Cardiac muscle cell (in vitro differentiated cells and primary cell): ENCODE measurements around the gene ST7. TPM values are rescaled to one million over a fixed set of nuclear protein-coding genes. Genes with fewer than 3 reads are reported as not detected.
A peak's percentile ranks its signal among the peaks of the same experiment; 100 is the strongest.

ENCODE experiments used
- DNase-seq, 2 donors: peaks; one replicate each; pipeline versions ENCODE4 v3.0.0 to v3.0.0-alpha.2; 2010 to 2017; ENCODE audit warnings: low read depth in 1 of 2, low spot score in 1 of 2
- H3K27ac ChIP-seq: fragments of 200-600 bp; sonication (generic); 2 replicates; pipeline ENCODE4 v1.5.1; 2016
- H3K27me3 ChIP-seq: fragments of 200-600 bp; sonication (generic); 2 replicates; pipeline ENCODE4 v1.6.0; 2016; ENCODE audit warnings: control low read depth
- H3K36me3 ChIP-seq: fragments of 200-600 bp; sonication (generic); 2 replicates; pipeline ENCODE4 v1.5.1; 2016; ENCODE audit warnings: control low read depth
- H3K4me1 ChIP-seq: fragments of 200-600 bp; sonication (generic); 2 replicates; pipeline ENCODE4 v1.8.1; 2017; ENCODE audit warnings: low read depth, mild to moderate bottlenecking, mixed run types
- H3K4me3 ChIP-seq: fragments of 200-600 bp; sonication (generic); 2 replicates; pipeline ENCODE4 v1.5.1; 2016; ENCODE audit warnings: mild to moderate bottlenecking
- H3K9me3 ChIP-seq: fragments of 200-600 bp; sonication (generic); 2 replicates; pipeline ENCODE4 v1.5.1; 2017; ENCODE audit warnings: low read depth, mild to moderate bottlenecking, control low read depth
- polyA plus RNA-seq: library from polyadenylated mRNA; unstranded; fragments of >200 nt; fragmentation: Nextera tagmentation; extraction: Ambion mirVana; gene quantifications from 2 replicates; pipeline ENCODE4 v1.2.1, GENCODE V29; 2016
- total RNA-seq: library from RNA; depleted of rRNA; stranded (reverse); fragments of >200 nt; gene quantifications from 2 replicates; pipeline ENCODE4 v1.2.3, GENCODE V29; 2016
- TF ChIP-seq, protein P1 (sequence below): IDR thresholded peaks from 2 replicates; pipeline ENCODE4 v1.5.1; 2012; ENCODE audit warnings: low read depth, mild to moderate bottlenecking, low read length

ST7 gene
- total and polyA plus RNA-seq, 2 experiments from 2014 or later: 83.5 to 96.7 TPM

DNA sequence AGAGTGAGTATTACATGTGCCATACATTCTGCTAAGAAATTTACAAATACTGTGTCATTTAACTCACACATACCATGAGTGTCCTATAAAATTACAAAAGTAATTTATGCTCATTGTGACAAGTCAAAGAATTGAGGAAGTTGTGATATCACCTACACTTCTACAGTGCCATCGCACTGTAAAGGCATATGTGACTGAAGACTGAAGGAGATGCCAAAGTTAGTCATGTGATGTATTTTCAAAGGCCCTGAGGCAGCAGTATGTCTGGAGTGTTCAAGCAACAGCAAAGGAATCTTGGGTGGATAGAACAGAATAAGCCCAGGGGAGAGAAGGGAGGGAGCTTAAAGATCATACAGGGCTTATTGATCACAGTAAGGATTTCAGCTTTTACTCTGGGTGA lies 192.8 kb downstream of the ST7 start:
- peaks cover 14% of the 10 kb centered on the region for H3K4me1 ChIP-seq
- no peak overlapping the region for H3K4me3 ChIP-seq
- TF ChIP-seq, protein P1, sequence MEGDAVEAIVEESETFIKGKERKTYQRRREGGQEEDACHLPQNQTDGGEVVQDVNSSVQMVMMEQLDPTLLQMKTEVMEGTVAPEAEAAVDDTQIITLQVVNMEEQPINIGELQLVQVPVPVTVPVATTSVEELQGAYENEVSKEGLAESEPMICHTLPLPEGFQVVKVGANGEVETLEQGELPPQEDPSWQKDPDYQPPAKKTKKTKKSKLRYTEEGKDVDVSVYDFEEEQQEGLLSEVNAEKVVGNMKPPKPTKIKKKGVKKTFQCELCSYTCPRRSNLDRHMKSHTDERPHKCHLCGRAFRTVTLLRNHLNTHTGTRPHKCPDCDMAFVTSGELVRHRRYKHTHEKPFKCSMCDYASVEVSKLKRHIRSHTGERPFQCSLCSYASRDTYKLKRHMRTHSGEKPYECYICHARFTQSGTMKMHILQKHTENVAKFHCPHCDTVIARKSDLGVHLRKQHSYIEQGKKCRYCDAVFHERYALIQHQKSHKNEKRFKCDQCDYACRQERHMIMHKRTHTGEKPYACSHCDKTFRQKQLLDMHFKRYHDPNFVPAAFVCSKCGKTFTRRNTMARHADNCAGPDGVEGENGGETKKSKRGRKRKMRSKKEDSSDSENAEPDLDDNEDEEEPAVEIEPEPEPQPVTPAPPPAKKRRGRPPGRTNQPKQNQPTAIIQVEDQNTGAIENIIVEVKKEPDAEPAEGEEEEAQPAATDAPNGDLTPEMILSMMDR: no peak
- H3K9me3 ChIP-seq: no peaks in the 10 kb centered on the region
- peak overlapping the region; percentile 75 for H3K27ac ChIP-seq
- peaks cover 19% of the 10 kb centered on the region for H3K36me3 ChIP-seq
- no peaks in the 10 kb centered on the region for H3K27me3 ChIP-seq
- no peak for DNase-seq

DNA sequence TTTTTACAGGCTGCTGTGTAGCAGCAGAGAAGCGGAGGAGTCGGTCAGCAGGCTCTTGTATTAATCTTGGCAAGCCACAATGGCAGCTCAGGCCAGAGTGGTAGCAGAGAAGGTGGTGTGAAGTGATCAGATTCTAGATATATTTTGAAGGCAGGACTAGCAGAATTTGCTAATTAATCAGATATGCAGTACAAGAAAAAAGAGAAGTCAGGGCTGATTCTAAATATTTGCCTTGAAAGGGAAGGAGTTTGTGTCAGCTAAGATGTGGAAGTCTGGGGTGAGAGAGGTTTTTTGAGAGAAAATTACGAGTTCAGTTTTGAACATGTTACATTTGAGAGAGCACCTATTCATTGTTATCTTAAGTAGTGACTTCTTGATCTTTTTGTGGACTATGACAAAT lies 193.2 kb downstream of the ST7 start:
- TF ChIP-seq, protein P1: no peak
- peak overlapping the region; percentile 75 for H3K27ac ChIP-seq
- peaks cover 15% of the 10 kb centered on the region for H3K4me1 ChIP-seq
- peaks cover 19% of the 10 kb centered on the region for H3K36me3 ChIP-seq
- no peak for DNase-seq
- H3K27me3 ChIP-seq: no peaks in the 10 kb centered on the region
- H3K4me3 ChIP-seq: no peak overlapping the region
- H3K9me3 ChIP-seq: no peaks in the 10 kb centered on the region

DNA sequence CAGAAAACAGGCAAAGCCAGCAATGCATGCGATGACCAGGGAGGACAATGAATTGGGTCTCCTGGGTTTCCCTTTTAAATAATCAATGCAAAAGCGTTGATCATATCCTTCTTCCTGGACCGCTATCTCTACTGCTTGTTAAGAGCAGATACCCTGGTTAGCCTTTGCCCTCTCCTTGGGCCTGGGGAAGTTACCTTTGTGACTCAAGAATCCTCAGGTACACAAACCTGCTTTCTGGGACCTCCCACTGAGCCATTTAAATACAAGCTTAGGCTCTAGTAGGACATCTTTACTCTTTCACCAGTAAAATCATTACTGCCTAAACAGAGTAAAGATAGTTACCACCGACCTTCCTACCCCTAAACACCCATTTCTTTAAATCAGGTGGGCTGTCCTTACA lies 195.7 kb downstream of the ST7 start:
- no peak for DNase-seq
- peak overlapping the region; percentile 63 for H3K27ac ChIP-seq
- H3K4me3 ChIP-seq: no peak overlapping the region
- no peaks in the 10 kb centered on the region for H3K9me3 ChIP-seq
- H3K4me1 ChIP-seq: peaks cover 40% of the 10 kb centered on the region
- TF ChIP-seq, protein P1: no peak
- peaks cover 1% of the 10 kb centered on the region for H3K36me3 ChIP-seq
- H3K27me3 ChIP-seq: no peaks in the 10 kb centered on the region

DNA sequence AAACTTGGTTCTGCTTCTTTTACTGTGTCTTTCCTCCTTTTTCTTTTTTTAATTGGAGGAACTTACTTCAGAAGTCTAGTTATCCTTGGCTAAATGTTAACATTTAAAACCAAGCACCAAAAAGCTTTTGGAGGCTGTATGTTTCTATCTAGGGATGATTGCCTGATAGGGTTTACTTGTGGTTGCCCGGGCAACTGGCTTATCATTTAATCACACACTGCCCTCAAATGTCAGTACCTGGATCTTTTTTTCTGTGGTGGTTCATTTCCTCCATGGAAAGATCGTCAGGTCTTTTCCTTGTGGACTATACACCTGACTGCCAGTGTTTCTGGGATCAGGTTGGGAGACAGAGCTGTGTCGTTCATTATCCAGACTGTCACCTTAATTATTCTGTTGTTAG lies 196.4 kb downstream of the ST7 start:
- Histone ChIP-seq H3K27ac (peak overlapping the region; percentile 81), H3K4me1 (peaks cover 47% of the 10 kb centered on the region), H3K27me3 (no peaks in the 10 kb centered on the region), H3K4me3 (no peak overlapping the region), H3K36me3 (peaks cover 3% of the 10 kb centered on the region), H3K9me3 (no peaks in the 10 kb centered on the region)
- DNase-seq: no peak
- TF ChIP-seq, protein P1: no peak

DNA sequence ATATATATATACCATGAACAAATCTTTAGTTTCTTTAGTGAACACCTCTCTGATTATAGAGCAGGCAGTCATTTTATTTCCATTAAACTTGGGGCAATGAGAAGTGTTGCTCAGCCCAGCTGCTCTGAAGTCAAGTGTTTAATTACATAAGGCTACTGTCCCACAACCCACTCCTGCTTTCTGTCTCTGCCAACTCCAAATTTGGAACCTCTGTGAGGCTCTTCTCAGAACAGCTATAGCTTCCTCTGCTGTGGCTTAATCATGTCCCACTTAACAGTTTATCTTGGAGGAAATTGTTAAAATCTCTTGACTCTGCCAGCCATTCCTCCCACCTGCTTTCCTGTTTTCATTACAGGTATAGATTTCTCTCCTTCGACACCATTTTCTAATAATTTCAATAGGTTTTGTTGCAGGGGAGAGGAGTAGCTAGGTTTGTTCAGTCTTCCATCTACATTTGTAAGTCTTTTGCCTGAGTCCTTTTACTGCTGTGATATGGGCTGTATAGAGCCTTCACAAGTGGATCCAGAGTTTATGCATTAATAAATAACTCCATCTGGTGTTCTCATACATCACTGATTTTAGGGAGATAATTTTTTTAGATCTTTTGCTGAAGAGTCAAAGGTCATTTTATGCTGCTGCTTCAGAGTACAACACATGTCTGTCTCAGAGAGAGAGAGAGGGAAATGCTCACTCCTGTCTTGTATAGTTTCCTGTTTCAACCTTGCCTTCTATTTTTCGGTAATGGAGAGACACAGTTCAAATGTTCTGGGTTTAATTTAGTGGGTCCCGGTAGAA lies 199.1 kb downstream of the ST7 start:
- Histone ChIP-seq H3K27me3 (no peaks in the 10 kb centered on the region), H3K9me3 (no peaks in the 10 kb centered on the region), H3K36me3 (peaks cover 3% of the 10 kb centered on the region), H3K4me1 (peaks cover 56% of the 10 kb centered on the region), H3K27ac (peak overlapping the region; percentile 85), H3K4me3 (no peak overlapping the region)
- TF ChIP-seq, protein P1: no peak
- peak in 1 of 2 donors; percentile 55 for DNase-seq
